GM12864 (cell line): Measurements from ENCODE around the gene TSPO2.

Source experiments
- DNase-seq: peaks from one replicate; pipeline ENCODE4 v3.0.0-alpha.2; 2011; ENCODE audit warnings: low read depth
- H3K4me3 ChIP-seq: 2 replicates; pipeline ENCODE4 v1.5.1; 2011; ENCODE audit warnings: mild to moderate bottlenecking, low read depth, low read length, control low read depth
- TF ChIP-seq, protein P1 (sequence below): IDR thresholded peaks from 2 replicates; pipeline ENCODE4 v1.5.1; 2011; ENCODE audit warnings: low read depth, mild to moderate bottlenecking, moderate library complexity, low read length, control low read depth, inconsistent platforms; ENCODE audit errors: missing control alignments

Gene TSPO2

DNA sequence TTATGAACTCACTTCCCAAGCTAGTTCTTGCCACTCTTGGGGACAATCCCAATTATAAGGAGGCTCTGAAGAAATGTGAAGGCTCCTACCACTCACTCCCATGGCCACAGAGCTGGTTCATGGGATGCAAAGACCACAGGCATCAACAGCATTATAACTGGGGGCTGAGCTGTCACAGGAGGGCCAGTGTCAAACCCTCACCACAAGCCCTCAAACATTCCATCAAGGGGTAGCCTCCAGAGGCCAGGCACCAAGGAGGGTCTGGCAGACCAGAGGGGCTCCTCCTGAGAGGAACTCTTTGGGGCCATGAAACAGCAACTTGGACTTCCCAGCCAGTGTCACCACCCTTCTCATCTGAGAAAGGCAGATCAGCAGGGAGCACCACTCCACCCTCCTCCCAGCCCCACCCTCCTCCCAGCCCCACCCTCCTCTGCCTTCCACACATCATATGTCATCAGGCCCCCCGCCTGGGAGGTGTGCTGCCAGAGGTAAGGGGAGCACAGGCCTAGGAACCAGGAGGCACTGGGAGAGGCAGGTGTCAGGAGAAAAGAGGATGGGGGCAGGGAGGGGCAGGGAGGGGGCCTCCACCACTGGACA lies 1.2 kb upstream of the TSPO2 start:
- DNase-seq: no peak
- H3K4me3 ChIP-seq: no peak overlapping the region
- TF ChIP-seq, protein P1, sequence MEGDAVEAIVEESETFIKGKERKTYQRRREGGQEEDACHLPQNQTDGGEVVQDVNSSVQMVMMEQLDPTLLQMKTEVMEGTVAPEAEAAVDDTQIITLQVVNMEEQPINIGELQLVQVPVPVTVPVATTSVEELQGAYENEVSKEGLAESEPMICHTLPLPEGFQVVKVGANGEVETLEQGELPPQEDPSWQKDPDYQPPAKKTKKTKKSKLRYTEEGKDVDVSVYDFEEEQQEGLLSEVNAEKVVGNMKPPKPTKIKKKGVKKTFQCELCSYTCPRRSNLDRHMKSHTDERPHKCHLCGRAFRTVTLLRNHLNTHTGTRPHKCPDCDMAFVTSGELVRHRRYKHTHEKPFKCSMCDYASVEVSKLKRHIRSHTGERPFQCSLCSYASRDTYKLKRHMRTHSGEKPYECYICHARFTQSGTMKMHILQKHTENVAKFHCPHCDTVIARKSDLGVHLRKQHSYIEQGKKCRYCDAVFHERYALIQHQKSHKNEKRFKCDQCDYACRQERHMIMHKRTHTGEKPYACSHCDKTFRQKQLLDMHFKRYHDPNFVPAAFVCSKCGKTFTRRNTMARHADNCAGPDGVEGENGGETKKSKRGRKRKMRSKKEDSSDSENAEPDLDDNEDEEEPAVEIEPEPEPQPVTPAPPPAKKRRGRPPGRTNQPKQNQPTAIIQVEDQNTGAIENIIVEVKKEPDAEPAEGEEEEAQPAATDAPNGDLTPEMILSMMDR: no peak

DNA sequence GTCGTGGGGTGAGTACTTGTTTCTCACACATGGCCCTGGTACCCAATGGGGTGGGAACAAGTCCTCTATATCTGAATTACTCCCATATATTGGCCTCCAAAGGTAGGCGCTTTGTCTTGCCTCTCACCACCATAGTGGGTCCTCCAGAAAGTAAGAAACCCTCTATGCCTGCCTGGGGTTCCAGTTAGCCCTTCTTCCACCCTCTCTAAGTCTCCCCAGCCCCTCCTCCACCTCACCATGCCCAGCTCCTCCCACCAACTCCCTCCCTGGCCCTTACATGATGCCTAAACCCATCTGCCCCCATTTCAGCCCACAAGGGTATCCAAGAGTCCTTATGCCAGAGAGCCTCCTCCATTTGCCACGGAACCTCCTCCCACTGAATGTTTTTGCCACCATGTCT lies 884 bp downstream of the TSPO2 start:
- TF ChIP-seq, protein P1: no peak
- DNase-seq: no peak
- no peak overlapping the region for H3K4me3 ChIP-seq

DNA sequence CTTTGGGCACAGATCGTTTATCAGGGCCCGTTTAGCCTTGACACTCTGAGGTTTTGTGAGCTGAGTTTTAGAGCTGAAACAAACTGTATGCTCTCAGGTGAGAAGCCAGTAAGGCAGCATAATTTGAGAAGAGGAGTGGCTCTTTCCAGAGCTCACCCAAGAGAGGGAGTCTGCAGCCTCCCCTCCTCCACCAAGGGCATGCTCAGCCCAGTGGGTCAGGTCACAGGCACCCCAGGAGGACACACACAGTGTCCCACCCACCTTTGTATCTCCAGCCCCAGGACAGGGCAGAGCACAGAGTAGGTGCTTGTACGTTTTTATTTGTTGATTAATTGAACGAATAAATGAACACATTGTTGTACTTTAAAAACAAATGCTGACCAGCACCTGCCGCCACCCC lies 3.4 kb downstream of the TSPO2 start:
- no peak for DNase-seq
- TF ChIP-seq, protein P1: no peak
- no peak overlapping the region for H3K4me3 ChIP-seq

DNA sequence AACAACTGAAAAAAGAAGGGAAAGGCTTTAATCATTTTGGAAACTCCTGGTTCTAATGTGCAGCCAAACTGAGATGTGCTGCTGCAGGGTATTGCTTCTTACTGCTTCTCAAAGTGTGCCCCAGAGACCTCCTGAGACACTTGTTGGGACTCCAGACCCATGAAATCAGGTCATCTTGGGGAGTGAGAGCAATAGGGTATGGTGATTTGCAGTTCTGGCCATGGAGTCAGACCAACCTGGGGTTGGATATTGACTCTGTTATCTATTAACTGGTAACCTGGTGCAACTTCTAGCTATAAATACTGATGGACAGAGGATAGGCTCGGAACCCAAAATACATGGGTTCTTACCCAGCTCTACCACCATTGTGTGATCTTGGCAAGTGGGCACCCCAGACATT lies 3.8 kb downstream of the TSPO2 start:
- TF ChIP-seq, protein P1: no peak
- no peak overlapping the region for H3K4me3 ChIP-seq
- no peak for DNase-seq

DNA sequence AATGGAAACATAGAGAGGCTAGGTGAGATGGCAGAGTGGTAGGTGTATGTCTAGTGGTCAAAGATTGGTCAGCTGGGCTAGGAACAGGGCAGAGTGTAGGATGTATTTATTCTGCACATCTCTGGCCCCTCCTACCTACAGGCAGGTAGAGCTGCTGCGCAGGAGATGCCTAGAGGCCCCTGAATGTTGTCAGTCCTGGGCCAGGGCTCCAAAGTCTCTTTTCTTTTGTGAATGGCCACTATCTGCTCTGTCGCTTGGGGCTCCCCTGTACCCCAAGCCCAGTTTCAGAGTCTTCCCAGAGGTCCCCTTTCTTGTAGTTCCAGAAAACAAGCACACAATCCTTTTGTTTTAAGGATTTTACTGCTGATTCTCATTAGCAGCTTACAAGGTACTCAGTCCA lies 5.0 kb downstream of the TSPO2 start:
- no peak for DNase-seq
- TF ChIP-seq, protein P1: no peak
- no peak overlapping the region for H3K4me3 ChIP-seq

DNA sequence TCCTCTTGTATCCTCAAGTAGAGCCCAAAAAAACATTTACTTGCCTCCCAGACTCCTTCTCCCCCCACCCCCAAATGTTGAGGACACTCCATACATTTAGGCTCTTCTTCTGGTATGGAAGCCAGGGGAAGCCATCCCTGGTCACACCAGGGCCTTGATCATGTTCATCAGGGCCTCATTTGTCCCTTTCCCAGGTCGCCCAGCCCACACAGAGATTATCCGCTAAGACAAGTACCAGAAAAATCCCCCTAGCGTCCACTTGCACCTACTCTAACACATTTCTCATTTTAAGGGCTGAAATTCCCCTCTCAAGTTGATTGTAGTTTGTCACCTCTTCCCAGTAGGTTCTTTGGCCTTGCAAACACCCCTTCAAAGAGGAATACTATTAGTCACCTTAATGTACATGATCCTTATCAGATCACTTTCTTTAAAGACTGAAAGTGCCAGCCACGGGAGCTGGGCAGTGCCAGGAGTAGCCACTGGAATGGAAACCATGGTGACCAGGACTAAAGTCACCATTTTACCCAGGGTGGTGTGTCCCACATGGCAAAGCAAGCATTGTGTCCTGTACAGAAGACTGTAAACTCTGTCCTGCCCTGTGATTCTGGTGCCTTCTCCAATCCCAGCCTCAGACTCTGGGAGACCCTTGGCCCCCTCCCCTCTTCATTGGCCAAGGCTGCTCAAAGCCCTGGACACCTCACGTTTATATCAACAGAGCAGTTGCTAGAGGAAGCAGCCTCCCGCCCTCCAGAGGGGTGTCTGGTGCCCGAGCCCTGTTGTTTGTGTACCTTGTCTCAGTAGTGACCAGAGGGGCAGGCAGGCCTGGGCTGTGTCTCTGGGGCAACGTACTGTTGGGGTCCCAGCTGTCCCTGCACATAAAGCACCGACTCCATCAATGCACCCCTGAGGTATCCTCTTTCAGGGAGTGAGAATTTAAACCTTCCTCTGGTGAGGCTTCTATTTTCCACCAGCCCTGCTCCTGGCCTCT lies 5.8 kb downstream of the TSPO2 start:
- no peak for DNase-seq
- no peak overlapping the region for H3K4me3 ChIP-seq
- TF ChIP-seq, protein P1: no peak
